ENCODE results near the gene LZTFL1.

The LZTFL1 gene, protein sequence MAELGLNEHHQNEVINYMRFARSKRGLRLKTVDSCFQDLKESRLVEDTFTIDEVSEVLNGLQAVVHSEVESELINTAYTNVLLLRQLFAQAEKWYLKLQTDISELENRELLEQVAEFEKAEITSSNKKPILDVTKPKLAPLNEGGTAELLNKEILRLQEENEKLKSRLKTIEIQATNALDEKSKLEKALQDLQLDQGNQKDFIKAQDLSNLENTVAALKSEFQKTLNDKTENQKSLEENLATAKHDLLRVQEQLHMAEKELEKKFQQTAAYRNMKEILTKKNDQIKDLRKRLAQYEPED

DNA sequence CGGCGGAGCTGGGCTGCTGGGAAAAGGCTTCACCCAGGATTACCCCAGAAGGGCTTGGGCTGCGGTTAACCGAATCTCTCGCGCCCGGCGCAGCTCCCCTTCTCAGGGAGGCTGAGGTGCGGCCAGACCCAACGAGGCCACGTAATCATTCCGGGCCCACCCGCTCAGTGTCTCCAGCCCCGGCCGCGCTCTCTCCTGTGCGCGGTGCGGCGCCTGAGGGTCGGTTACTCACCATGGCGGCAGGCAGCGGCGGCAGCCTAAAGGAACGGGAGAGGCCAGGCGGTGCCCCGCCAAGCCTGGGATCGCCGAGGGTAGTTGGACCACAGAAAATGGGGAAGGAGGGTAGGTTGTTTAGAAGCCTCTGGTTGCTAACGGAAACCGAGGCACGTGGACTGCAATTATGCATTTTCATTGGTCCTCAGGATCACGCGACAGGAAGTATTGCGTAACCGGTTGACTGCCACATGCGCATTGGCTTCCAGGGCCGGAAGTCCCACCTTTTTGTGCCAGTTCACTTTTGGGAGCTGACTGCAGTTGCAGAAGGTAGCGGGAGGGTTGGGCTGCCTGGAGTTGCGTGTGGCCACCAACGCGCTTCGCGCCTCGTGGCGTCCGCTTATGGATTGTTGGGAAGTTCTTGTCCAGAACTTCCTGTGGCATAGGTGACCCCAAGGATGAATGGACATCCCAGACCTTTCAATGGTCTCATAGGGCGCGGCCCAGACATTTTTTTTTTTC lies at the start of gene LZTFL1:
LZTFL1 (minus strand) TSS at position 363 of the 735 bp plus-strand sequence; CDS start at position 235, 128 bp downstream.
- DNase-seq, result peak; percentile 84

DNA sequence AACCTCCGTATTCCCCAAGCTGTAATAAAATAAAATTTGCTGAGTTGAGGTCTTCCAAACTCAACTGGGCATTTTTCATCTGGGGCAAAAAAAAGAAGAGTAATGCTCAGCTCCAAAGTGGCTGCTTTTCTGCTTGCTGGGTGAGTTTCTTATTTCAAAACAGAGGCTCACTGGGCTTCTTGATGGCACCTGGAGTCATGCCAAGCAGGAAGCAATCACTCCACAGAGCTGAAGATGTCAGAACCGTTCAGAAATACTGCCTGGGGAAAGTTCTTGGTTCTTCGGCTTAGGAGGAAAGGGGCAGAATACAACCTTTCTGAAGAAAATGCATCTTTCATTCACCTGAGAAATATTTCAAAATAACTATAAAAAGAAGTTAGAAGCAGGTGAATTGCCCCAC lies 48.5 kb upstream of the LZTFL1 start:
- DNase-seq, result no peak

DNA sequence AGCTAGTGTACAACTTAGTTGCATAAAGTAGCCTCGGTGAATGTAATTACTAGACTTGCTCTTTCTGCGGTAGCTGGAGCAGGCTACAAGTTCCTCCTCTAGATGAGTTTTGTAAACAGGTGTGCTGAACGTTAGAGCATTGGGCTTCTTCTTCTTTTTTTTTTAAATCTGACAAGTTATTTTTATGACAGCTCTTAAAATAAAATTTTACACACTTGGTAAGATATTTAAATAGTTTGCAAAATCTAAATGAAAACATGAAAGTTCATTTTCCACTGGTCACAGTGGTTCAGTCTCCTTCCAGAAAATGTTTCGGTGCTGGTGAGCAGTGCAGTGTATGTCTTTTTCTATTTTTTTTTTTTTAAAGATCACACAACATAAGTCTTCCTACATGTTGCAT lies 47.4 kb upstream of the LZTFL1 start:
- no peak for DNase-seq

DNA sequence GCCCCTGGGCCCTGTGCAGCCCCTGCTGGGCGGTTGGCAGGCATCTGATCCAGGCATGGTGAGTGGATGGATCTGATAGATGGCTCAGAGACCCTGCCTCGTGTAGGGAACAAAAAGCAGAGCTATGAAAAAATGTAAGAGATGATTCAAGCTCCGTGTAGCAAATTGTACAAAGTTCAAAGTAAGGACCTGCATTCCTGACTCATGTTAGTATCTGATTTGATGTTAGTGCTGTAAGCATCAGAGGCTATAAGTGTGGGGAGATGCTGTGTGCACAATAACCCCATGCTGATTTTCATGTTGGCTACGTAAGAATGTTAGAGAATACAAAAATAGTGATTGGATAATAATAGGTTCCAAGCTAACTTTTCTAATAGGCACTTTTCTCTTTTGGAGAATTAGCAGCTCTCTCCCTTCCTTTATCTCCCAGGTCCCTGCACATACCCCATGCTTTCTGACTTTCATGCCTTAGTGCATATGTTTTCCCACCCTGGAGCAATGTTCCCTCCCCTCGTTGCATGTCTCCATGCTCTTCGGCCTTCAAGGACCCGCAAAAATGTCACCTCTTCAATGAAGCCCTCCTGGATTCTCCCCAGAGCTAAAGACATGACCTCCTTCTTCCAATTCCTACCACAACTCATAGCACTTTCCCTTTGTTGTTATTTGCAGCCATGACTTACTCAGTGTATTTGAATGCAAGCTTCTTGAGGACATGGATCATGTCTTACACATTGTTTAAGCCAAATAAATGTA lies 46.0 kb upstream of the LZTFL1 start:
- DNase-seq, result no peak

DNA sequence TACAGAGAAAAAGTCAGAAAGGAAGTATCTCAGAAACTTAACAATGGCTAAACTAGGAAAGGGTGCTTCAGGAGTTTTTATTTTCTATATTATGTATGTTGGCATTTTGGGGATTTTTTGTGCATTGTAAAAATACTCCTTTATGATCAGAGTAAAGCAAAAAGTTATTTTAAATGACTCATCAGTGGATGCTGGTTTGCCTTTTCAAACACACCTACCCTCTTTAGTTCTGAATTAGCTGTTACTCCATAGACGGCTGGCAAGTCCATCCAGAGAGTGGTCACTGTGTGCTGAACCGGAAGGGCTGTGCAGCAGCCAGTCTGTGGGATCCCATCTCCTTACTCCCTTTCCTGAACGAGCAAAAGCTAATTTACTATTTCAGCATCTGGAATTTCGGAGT lies 45.4 kb upstream of the LZTFL1 start:
- DNase-seq, result no peak

DNA sequence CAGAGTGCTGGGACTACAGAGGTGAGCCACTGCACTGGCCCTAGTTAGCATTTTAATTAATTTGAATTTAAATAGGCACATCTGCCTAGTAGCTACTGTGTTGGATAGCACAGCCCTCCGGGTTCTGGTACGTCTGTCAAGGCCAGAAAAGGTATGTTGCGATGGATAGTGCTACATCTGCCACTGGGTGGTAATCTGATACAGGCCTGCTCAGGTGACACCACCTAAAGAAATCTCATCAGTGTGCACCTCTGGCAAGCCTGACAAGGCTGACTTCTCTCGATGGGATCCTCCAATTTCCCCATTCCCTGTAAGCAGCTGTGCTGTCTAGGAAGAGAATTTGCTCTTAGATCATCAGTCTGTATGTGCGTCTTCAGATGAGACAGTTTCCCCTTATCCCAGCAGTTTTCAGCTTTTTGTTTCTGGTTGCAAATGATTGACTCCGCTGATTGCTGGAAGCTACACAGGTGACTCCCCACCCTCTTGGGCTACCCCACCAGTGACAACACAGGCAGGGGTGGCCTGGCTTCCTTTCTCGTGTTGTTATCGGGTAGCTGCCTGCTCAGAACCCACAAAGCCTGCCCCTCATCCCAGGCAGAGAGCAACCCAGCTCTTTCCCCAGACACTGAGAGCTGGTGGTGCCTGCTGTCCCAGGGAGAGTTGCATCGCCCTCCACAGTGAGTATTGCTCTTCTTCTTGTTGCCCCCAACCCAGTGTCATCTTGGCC lies 44.2 kb upstream of the LZTFL1 start, which contains the start of gene CCR9:
CCR9 (plus strand) TSS at position 565 of the 727 bp plus-strand sequence. CDS start 8,391 bp downstream, outside the sequence.
- DNase-seq, result no peak

DNA sequence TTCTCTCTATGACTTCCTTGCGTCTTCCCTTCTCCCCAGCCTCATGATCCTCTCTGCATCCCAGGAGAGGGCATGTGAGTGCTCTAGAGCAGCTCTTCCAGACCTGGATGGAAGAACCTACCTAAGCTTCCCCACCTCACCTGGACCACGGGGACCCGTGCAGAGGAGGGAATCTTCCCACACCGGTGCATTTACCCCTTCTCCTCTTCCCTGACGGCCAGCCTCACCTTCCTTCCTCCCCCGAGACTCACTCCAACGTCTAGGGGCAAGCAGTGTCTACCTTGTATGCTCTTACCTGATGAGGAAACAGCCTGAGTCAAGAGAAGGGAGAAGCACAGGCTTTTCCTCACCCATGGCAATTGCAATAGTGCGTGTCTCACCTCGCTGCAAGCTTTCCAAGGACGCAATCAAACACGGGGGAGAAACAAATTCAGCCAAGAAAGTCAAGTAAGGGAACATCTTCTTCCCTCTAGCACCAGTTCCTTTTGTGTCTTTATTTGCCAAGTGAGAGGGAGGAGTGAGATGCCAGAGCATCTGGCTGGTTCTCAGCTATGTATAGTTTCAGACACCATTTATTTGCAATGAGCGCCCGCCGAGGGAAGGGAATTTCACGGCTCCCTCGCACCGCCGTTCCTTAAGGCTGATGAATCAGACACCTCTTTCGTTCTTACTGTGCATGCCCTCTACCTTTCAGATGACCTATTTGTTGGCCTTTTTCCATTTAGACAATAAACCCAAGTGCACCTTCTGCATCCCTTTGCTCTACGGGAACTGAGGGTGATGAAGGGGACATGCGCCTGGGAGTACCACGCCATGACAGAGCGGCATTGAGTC lies 42.7 kb upstream of the LZTFL1 start:
- DNase-seq, result no peak

DNA sequence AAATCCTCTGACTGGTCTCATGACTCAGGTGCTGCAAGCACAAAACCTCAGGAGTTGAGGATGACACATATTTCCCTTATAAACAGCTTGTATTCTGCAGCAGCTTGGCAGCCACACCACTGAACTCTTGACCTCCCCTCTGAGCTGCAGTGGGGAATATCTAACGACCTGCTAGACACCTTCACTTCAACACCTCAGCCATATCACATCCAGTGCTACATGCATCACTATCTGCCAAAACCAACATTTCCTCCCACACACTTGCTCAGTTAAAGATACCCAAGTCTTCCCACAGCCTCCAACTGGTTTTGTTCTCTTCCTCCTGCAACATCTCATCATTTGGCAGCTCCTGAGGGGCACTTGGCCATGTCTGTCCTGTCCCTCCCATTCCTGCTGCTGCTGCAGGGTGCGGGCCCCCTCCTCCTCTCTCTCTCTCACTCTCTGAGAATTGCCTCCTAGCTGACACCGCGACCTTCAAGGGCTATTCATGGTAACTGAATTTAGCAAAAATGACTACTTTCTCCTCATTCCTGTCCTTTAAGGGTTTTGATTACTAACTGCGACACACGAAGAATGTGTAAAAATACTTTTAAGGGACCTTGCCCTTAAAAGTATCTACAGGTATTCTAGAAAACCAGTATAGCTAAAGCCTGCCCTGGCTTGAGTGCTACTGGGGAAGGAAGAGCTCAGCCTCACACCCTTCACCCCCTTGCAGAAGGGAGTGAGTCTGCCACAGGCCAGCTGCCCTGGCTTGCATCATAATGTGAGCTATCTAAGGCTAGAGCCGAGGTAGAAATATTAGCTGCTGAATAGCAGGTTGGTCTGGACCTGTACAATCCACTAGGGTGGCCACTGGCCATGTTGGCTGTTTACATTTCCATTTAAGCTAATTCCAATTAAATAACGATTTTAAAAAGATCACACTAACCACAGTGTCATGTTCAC lies 39.4 kb upstream of the LZTFL1 start:
- DNase-seq, result no peak

DNA sequence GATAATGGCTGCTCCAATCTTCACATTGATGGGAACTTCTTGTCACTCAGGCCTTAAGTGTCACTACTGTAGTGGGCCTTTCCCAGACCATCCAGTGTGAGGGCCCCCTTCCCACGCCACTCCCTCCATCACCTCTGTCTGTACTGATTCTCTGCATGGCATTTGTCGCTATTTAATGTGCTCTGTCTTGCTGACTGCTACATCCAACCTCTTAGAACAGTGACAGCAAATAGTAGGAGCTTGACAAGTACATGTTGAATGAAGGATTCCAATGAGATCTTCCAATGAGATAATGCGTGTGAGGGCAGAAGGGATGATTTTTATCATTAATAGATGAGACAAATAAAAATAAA lies 38.8 kb upstream of the LZTFL1 start:
- DNase-seq, result no peak

DNA sequence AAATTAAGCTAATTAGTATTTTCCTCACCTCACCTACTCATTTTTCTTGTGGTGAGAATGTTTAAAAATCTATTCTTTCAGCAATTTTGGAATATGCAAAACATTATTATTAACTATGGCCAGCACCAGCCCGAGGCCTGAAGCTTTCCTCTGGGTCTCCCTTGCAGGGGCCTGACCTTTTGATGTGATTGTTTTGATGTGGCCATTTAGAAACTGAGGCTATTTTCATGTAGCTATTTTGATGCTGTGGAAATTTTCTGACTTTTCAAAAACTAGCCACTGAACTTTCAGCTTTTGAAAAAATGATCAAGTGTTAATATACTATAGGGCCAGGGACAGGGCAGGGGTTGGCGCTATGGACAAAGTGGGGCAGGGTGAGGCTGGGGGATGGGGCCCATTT lies 36.2 kb upstream of the LZTFL1 start:
- no peak for DNase-seq

DNA sequence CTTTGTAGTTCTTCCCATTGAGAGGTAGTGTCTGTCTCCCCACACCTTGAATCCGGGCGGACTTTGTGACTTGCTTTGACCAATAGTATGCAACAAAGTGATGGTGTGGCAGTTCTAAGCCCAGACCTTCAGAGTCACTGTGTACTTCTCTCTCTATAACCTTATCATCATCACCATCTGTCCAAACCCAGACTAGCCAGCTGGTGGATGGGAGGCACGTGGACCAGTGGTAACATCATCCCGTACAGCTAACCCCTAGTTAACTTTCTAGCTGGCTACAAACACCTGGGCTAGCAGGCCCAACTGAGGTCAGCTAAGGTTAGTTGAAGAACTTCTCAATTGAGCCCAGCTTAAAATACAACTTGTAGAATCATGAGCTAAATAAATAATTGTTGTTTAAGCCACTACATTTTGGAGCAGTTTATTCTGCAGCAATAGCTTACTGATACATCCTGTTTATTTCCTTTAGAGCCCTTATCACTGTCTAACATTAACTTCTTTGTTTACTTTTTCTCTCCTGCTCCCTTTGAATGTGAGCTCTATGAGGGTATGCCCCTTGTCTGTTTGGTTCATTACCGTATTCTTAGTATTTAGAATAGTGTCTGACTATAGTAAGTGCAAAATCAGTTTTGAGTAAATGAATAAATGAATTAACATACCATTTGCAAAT lies 32.9 kb upstream of the LZTFL1 start:
- no peak for DNase-seq

DNA sequence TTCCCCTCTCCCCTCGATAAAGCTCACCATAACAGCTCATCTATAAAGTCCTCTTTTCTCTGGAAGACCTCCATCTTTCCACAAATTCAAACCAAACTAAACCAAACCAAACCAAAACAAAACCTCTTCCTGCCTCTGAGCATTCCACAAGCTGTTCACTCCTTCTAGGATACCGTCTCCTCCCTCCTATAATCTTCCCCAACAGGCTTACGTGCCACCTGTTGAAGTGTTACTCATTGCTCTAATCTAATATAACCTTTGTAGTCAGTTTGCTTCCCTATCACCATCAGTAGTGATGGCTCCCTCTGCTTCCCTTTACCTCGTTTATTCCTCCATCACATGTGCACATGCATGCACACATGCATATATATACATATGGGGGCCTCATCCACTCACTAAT lies 31.7 kb upstream of the LZTFL1 start:
- no peak for DNase-seq

DNA sequence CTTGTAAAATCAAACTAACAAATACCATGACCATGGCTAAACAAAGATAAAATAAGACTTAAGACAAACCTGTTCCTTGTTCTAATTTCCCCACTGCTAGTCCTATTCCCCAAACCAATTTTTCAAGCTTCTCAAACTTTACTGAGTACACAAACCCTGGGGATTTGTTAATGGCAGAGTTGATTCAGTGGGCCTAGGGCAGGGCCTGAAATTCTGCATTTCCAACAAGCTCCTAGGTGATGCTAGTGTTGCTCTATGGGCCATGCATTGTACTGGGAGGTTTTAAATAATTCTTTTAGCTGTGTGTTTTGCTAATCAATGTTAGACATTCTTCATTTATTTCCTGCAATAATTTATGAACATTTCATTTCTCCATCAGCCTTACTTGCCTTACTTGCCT lies 31.1 kb upstream of the LZTFL1 start:
- DNase-seq, result no peak

DNA sequence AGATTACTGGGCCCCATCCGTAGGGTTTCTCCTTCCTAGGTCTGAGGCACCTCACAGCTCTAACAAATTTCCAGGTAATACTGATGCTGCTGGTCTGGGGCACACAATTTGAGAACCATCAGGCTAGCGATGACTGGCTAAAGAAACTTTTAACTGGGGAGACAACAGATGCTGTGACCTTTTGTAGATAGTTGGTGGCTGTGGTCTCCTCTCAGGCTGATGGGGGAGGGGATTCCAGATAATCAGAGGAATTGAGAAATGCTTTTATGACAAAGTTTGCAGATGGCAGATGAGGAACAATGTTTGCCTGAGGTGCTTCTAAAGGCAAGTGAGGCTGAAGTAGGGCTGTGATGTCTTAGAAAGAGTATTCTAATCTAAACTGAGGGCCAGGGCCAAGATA lies 30.6 kb upstream of the LZTFL1 start:
- no peak for DNase-seq

DNA sequence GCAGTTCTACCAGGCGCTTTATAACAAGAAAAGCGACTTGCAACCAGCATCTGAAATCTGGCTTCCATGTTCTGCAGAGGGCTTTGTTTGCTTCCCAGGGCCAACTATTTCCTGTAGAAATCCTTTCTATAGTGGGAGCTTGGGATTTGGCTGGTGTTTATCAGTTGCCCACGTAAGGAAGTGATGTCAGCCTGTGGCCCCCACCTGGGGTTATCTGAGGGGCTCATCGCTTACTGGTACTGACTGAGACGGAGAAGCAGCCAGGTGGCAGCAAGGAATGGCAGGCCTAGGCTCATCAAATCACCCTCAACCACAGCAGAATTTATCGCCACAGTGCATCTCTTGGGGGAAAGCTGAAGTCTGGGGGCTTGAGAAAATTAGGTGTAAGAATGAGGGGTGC lies 29.9 kb upstream of the LZTFL1 start:
- no peak for DNase-seq

DNA sequence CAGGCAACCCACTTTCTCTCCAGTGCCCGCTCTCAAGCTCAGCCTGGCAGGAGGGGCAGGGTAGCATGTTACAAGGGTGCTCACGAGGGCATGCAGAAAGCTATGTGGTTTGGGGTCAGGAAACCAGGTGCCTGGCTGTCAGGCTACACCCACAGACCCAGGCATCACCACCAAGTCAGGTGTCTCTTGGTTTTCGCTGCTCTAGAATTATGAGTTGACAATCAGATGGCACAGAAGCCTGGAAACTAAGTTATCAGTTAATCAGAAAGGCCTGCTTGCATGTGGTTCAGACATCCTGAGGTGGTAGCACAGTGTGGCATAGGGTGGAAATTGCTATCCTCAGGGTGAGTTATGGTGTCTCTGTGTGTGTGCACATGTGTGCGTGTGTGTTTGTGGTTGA lies 28.2 kb upstream of the LZTFL1 start:
- no peak for DNase-seq

DNA sequence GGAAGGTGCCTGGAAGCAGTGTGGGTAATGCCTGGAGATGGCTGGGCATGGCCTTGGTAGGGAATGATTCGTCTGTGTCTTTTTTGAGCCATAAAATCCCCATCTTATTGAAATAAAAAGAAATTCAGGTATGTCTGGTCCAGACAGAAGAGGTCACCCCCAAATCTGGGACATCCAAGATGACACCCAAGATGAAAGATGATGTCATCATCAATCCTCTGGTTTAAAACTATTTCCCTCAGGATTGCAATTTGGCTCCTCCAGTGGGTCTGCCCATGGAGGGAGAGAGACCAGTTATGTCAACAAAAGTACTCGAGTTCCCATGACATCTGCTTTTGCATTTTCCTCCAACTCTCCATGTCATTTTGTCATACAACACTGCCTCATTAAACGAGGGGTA lies 27.7 kb upstream of the LZTFL1 start:
- no peak for DNase-seq

DNA sequence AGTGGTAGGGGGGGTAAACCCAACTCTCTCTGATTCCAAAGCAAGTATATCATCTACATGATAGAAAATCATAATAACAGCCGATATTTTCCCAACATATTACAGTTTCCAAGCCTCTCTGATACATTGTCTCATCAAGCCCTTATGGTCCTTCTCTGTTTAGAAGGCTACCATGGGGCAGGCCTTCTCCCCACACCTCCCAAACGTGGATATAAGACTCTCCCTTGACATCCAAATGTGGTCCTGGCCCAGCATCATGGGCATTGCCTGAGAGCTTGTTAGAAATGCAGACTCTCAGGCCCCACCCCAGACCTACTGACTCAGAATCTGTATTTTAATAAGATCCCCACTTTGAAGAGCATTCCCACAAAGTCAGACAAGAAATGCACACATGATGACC lies 26.7 kb upstream of the LZTFL1 start:
- no peak for DNase-seq

DNA sequence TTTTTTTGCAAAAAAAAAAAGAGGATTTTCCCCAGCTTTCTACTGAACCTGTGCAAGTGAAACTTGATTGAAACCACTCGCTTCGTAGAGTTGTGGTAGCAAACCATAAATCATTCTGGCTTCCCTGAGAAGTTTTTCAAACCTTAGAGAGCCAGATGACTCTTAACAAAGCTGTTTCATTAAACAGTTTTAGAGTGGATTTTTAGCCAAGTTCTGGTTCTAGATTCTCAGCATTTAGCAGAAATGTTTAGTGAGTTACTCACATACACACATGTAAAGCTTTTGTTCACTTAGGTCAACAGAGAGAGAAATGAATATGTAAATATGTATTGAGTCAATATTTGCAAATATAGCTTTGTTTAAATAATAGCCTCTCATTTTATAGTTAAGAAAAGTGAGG lies 26.3 kb upstream of the LZTFL1 start:
- DNase-seq, result no peak

DNA sequence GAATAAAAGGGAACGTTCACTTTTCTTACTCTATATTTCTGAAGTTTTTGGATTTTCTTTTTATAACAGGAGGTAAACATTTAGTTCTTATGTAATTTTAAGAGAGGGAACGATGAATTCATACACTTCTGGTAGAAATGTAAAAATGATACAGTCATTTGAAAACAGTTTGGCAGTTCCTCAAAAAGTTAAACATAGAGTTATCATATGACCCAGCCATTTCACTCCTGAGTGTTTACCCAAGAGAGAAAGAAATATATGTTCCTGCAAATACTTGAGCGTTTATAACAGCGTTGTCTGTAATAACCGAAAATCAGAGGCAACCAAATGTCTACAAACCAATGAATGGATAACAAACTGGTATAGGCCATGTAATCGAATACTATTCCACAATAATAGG lies 23.6 kb upstream of the LZTFL1 start:
- no peak for DNase-seq

Measured in NCI-H1694 (cell line).